HuH-7 (cell line): ENCODE measurements around the gene TAF1A.

Experiments
- DNase-seq: peaks from one replicate; pipeline ENCODE4 v3.0.0; 2011; ENCODE audit warnings: low spot score

Gene TAF1A

DNA sequence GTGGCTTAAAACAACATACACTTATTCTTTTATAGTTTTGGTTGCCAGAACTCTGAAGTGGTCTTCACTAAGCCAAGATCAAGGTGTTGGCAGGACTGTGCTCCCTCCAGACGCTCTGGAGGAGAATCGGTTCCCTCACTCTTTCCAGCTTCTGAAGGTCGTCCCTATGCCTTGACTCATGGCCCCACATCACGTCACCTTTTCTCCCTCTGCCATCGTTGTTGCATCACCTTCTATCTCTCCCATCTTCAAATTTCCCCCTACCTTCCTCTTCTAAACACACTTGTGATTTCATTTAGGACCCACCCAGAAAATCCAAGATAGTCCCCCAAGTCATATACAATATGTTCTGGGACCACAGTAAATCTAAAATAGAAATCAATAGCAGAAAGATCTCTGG, 54.3 kb downstream of the TAF1A start:
- no peak for DNase-seq

DNA sequence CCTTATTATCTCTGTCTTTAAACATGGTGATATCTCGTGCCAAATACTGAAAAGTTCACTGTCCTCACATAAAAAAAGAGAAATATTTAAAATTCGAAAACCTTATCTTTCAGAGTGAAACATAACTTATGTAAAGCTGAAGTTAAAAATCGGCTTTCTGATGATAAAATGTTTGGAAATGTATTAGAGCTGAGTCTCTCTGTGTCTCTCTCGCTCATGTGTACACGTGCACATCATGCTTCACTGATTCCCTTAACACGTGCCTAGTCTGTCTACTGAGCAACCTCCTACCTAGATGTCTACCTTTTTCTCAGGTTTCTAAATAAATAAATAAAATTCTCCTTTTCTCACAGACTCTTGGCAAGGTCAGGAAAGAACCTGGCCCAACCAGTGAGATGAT, 58.9 kb downstream of the TAF1A start:
- no peak for DNase-seq

DNA sequence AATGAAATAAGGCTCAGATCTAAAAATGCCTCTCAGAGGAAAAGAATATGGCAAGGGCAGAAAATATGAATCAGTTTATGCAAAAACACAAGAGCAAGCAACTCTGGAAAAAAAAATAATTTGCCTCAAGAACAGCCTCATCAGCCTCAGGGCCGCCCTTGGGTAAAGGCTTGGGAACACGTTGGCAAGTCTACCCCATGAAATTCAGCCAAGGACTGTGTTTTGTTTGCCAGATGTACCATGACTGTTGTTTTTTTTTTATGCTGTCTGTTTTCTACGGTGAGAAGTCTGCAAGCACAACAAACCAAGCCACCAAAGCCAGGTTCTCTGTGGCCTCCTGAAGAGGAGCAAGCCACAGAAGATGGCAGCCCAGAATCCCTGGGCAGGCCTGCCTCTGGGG, 59.8 kb downstream of the TAF1A start:
- DNase-seq = no peak

DNA sequence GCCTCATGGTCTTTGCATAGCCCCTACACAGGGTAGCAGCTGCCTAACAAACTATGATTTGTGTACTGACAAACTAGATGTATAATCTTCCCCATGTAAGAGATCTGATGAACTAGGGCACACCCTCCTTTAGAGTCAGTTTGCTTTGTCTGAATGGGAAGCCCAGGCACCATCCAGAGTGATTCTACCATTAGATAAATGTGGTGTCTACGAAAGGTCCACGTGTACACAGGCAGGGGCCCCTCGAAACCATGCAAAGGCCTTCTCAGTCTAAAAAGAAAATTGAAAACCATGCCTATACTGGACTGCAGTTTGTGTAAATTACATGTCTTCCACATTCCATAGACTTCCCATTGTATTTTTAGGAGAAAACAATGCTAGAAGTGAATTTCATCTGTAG, 60.6 kb downstream of the TAF1A start:
- DNase-seq = no peak

DNA sequence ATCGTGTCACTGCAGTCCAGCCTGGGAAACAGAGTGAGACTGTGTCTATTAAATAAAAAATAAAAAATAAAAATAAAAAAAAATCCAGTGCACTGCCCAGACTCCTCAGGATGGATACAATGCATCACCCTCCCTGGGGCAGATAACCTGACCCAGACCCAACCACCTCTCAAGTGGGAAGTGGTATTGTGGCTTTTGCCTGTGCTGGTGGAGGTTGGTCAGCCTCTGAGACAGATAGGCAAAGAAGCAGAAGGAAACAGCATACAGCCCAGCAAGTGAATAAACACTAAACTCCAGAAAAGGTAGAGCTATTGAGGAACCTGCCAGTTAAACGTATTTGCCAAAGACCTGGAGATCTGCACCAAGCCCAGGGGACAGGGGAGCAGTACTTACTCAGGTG, 63.8 kb downstream of the TAF1A start:
- DNase-seq = no peak

DNA sequence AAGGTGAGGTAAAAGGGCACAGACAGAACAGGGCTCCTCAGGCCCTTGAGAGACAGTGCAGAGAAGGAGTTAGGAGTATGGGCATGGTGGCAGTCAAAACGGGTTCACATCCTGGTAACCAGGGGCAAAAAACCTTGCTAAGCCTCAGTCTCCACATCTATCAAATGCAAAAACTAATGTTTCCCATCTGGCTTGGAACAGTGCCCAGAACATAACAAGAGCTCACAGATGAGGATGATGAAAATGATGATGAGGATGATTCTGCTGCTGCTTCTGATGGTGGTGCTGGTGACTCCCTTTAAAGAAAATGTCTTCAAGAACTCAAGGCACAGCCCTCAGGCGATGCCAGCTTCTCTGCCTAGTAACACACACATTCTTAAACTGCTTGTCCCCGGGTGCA, 65.9 kb downstream of the TAF1A start:
- no peak for DNase-seq

DNA sequence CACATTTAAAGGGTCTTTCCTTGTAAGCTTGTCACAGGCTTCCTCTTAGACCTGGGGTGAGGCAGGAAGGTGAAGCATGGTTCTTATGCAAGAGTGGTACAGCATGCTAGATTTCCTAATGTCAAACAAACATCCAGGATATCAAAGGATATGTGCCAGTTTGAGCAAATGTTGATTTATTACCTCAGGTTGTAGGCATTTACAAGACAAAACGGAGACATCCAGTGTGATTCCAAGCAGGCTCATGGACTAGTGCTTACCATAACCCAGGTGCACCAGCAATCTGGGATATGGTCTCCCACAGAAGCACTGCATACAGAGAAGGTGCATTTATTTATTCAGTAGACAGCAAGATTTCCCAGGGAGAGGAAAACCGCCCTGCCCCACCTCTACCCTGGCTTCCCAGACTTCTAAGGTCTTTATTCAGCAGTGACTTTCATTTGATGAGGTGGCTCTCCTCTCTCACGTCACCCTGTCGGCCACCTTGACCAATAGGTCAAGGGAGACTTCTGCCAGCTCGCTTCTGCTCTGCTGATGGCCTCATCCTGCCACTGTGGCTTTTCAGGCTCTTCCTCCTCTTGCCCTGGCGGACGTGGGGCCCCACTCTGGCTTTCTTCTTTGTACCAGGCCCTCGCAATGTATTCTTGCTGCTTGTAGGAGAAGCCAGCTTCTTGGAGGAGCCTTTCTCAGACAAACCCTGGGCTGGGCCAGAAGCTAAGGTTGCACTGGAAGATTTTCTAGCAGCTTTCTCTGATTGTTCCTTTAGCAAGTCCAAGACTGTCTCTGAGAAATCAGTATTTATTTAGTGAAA, 67.4 kb downstream of the TAF1A start:
- no peak for DNase-seq

DNA sequence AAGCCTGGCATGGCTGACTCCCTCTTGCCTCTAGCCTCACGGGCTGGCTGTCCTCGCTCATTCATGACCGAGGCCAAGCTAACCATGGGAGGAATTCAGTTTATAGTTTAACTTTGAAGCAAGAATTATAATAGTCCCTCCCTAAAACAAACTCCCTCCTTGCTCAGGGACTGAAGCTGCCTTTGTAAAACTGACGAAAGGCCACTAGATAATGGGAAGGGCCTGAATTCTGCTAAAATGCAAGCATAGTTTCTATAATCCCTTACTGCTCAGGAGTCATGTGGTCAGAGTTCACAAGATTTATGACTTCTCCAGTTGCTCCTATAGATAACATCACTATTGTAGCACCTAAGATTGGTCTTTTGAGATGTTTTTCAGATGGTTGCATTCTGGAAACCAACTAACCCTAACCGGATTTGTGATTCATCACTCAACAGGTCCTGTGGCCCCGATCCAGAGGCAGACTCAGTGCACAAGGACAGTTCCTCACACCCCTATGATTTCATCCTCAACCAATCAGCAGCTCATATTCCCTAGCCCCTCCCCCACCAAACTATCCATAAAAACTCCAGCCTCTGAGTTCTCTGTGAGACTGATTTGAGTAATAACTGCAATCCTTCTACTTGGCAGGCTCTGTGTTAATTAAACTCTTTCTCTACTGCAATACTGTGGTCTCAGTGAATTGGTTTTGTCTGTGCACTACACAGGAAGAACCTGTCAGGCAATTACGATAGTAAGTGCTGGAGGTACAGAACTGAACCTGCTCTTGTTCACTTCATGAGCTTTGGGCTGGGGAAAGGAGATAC, 68.2 kb downstream of the TAF1A start:
- DNase-seq = no peak
